ENCODE data around the gene OTX1.

The OTX1 gene

DNA sequence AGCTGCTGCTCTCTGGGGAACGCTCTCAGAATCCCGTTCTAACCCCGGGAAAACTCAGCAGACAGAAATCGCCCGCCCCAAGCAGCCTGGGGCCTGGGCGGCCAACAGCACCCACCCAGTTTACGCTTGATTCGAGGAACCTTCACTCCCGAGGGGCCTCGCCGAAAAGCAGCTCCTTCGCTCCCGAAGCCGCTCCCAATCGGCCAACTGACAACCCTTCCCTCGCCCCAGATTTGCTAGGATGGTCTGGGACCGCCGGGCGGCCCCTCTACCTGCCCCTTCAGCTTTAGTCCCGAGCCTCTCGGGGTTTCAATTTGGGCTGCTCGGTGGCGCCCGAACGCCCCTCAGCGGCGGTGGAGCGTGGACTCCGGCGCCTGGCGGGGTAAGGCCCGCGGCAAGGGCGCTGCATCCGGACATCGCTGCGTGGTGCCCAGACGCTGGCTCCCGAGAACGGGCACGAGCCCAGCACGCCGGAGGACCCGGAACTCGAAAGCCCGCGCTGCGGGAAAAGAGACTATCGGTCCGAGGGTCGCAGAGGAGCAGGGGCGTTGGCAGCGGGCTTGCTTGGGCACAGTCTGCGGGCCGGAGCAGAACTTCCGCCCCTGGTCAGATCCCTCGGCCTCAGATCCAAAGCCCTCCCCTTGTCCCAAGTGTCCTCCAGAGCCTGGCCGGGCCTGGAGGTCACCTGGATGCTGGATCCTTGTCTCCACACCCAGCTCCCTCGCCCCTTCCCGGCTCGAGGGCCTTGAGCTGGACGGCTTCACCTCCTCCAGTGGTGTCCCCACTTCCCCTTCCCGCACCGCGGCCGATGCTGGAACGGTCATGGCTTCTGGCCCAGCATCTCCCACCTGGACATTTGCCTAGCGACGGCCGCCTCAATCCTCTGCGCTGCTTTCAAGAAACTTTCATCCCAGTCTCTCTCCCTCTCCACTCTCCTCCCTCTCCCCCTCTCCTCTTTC is 3.0 kb upstream of the OTX1 start:
- DNase-seq = no peak

DNA sequence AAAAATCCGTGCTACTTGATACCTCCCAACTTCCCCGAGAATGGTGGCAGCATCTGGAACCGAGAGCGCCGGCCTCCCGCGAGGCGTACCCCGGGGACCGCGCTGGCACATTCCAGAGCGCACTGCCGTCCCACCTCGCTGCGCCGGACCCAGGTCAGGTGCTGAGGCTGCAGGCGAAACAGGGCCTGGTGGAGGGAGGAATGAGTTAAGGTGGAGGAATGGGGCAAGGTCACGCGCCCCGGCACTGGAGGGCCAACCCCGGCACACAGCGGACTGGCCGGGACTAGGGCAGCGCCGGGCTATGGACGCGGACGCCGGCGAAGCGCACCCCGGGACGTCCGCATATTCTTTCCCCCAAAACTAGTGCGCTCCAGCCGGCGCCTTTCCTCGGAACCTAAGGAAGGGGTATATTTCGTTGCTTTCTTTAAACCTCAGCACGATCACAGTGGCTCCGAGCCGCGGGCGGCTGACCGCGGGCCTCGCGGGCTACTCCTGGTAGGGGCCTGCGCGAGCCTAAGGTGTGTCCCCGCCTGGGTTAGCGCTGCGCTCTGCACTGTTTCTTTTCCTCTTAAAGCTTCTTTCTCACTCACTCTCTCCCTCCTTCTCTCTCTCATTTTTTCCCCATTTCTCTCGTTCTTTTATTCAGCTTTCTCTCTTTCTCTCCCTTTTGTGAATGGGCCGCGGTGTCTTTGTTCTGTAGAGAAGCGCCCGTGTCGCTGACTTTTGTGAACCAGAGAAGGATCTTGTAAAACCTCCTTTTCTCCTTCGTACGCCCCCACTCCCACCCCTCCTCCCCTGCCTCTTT is 2.1 kb upstream of the OTX1 start:
- DNase-seq = no peak

DNA sequence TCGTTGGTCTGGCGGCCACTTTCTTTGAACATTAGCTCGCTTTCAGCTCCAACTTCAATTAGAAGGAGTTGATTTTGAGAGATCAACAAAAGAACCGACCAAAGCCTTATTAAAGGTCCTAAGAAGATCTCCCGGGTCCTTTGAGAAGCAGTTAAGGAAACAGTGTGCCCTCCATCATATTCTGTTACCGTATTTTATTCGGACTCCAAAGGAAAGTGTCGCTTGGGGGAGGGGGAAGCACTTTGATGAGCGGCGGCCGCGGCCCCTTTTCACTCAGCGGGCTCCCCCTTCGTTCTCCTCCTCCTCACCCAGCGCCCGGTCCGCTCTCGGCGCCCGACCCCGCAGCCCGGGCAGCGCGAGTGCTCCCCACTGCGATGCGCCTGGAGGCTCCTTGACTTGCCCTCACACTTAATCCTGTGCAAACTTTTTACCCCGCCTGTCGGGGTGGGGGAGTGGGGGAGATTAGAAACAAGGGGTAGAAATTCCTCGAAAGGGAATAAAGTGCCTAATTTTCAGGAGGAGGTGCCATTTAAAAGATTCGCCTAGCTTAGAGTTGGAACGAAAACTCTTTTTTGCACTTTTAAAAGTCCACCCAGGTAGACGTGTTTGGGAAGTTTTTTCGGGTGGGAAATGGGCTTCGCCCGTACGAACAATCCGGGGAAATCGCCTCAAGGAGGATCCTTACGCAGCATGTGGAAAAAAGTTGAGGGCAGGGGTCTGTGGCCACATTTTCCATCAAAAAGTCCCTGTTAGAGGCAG is 1.2 kb upstream of the OTX1 start:
- DNase-seq = no peak

DNA sequence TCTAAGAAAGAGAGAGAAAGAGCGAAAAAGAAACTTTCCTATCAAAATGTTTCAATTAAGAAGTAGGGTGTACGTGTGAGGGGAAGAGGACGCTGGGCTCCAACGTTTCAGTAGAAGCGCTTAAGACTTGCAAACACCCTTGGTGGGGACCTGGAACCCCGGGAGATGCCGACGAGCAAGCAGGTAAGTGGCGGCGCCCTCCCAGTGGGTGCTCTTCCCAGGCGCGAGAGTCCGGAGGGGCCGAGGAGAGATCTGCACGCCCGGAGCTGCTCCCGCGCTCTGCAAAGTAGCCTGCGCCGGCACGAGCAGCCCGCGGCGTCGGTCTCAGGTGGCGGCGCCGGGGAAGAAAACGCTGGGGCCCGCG is 678 bp upstream of the OTX1 start:
- DNase-seq = no peak

DNA sequence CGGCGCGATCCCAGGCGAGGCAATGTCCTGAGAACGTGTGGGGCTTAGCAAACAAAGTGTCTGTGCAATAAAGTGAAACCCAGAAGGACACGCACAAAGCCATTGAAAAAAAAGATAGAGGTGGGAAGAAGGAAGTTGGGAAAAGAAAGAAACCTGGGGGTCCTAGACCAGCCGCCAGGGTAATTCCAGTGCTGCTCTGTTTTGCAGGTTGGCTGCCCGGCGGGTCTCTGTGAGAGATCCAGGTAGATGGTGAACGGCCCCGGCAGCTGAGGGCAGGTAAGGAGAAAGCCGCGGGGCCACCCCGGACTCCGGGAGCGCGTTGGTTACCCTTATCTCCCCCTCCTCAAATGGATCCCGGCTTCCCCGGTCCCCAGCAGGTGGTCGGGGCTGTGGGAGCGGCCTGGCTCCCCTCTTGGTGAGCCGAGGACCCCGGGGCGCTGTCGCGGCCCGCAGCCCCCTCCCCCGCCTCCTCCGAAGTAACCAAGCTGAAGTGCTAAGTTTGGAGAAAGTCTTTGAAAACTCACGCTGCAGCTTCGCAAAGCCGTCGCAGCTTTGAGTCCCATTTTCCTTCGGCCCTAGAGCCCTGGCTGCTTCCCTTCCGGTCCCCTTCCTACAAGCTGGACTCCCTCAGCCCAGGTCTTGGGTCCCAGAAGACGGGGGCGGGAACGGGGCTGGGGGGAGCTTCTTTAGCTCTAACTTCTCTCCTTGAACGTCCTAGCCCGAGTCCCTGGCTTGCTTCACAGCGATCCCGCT is 588 bp downstream of the OTX1 start:
- DNase-seq = no peak

DNA sequence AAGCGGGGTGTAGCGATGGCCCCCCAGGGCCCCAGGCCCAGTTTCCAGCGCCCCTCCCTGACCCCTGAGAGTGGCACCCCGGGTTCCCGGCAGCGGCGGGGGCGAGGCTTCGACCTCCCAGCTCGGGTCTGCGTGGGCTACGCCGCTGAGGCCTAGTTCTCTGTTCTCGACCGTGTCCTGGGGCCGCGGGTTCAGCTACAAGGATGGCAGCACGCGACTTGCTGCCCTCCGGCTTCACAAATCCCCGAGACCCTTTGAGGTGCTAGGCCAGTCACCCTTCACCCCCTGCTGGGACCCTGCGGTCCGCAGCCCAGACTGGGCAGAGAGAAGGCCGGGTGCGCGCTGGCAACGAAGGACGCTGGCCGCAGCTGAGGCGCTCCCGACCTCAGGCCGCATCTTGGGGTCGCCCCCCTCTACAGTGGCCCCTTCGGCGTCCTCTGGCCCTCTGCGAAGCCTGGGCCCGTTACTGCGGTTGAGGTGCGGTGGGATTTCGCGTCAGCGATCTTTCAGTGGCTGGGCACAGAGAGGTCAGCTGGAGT is 1.2 kb downstream of the OTX1 start:
- no peak for DNase-seq

DNA sequence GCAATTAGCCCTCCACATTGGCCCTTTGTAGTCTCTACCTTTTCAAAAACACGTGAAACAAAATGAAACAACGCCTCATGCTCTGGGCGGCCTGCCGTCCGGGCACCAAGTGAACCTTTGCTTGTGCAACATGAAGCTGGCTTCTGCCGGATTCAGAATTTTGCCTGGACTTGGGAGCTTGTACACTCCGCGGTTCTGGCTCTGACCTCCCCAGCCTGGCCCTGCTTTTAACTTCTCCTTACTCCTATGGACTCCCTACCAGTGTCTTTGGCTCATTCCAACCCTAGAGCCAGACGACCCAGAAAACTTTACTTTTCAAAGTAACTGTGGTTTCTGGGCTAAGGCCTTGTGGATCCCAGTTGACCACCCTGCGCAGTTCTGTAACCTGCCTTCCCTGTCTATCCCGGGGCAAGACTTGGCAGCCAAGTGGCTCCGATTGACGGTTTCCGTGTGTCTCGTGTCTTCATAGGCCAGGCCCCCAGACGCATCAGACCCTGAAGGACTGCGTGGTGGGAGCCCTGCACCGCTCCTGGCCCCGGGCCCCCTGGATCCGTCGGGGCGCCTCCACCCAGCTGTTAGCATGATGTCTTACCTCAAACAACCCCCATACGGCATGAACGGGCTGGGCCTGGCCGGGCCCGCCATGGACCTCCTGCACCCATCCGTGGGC is 1.9 kb downstream of the OTX1 start:
- no peak for DNase-seq

DNA sequence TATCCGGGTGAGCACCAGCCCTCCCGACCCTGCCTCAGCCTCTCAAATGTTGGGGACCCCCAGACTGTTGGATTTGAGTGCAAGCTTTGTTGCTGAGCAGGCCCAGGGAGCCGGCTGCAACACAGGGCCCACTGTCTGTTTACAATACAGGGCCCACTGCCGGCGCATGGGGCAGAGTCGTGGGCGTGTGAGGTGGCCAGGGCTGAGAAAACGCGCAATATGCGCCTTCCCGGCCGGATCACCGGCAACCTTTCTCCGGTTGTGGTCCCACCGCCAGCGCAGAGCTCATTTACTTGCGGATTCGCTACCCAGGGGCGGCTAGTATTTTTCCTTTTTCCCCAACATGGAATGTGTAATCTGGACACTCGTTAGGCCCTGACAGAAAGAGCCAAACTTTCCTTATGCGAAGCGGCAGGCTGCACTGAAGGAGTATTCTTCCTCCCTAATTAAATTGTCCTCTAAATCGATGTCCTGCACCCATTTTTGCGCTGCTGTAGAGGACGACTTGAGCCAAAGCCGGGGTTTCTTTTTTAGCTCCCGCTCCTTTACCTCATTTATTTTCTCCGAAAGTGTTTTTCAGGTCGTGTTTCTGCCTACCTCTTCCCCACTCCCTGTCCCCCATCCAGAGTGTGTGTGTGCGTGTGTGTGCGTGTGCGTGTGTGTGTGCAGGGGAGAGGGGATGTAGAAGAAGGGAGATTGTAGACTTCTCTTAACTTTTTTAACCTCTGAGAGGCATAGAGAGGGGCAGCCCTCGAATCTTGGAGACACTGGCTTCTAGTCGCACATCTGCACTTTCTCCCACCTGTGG is 2.7 kb downstream of the OTX1 start:
- DNase-seq = no peak

DNA sequence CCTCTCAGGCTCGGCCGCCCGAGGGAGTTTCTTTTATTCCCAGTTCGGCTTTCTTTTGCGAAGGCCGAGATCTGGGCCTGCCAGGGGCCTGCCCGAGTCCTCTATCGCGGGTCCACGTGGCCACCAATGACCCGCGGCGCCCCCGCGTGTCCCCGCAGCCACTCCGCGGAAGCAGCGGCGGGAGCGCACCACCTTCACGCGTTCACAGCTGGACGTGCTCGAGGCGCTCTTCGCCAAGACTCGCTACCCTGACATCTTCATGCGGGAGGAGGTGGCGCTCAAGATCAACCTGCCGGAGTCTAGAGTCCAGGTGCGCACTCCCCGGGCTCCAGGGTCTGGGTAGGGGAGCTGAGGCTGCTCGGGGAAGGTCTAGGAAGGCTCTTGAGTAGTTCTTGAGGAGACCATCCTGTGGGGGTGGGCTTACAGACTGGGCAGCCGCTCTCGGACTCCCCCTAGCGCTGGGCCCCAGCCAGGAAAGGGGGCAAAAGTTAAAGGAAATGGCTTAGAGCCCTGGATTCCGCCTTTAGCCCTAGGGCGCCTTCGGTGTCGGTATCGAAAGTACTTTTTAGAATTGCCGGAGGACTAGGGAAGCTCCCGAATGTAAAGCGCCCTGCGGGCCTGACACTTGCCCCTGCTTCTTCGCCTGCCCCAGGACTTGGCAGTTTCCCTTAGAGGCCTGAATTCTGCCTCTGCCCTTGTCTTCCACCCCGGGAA is 3.4 kb downstream of the OTX1 start:
- no peak for DNase-seq

DNA sequence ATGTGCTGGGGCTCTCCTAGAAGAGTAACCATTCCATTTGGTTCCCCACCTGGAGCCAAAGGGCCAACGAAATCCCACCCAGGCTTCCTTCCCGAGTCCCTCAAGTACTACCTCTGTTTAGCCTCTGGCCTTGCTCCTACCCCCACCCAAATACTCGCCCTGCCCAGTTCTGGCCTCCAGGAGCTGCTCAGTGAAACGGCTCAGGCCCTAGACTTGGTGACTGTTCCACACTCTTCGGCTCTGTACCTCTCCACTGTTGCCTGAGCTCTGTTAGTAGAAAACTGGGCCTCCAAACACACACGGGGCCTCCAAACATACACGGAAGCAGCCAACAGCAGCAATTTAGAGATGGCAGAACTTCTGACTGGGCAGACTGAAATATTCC is 4.2 kb downstream of the OTX1 start:
- no peak for DNase-seq

DNA sequence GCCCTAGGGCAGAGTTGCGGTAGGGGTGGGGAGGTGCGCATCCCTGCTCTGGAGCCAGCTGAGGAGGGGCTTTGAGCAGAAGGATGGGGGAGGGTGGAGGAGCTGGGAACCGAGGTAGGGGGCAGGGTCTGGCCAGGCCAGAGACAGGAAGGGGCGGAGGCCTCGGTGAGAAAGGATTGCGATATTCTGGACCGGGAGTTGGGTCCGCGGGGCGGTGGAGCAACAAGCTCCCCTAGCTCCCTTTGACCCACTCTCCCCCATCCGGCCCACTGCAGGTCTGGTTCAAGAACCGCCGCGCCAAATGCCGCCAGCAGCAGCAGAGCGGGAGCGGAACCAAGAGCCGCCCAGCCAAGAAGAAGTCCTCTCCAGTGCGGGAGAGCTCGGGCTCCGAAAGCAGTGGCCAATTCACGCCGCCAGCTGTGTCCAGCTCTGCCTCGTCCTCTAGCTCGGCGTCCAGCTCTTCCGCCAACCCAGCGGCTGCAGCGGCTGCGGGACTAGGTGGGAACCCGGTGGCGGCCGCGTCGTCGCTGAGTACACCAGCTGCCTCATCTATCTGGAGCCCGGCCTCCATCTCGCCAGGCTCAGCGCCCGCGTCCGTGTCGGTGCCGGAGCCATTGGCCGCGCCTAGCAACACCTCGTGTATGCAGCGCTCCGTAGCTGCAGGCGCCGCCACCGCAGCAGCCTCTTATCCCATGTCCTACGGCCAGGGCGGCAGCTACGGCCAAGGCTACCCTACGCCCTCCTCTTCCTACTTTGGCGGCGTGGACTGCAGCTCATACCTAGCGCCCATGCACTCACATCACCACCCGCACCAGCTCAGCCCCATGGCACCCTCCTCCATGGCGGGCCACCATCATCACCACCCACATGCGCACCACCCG is 4.8 kb downstream of the OTX1 start:
- no peak for DNase-seq

DNA sequence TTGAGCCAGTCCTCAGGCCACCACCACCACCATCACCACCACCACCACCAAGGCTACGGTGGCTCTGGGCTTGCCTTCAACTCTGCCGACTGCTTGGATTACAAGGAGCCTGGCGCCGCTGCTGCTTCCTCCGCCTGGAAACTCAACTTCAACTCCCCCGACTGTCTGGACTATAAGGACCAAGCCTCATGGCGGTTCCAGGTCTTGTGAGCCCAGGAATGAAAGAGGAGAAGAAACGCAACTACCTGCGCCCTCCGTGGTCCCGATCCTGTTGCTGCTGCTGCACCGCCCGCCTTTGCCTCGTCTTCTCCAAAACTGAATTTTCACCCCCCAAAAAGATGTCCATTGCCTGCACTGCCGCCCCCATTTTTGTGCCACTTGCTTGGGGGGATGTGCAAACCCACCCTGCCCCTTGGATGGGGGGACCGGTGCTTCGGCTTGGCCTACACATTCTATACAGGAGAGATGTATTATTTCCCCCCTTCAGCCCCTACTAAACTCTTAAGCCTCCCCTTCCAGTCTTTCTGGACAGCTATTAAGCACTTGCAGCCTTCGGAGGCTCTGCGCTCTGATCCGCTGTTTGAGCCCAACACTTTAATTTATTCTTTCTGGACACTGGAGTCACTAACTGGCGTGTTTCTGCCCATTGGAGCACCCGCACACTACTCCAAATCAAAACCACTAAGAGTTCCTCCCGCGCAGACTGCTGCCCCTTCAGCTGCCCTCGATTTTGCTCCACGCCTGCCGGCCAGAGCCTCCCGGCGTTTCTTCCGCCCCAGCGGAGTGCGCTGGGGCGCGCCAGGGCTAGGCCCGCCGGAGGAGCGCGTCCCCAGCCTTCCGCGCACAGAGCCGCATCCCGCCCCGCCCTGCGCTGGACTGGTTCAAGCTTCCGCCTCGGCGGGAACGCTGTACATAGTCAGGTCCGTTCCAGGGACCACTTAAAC is 5.7 kb downstream of the OTX1 start:
- DNase-seq = no peak

DNA sequence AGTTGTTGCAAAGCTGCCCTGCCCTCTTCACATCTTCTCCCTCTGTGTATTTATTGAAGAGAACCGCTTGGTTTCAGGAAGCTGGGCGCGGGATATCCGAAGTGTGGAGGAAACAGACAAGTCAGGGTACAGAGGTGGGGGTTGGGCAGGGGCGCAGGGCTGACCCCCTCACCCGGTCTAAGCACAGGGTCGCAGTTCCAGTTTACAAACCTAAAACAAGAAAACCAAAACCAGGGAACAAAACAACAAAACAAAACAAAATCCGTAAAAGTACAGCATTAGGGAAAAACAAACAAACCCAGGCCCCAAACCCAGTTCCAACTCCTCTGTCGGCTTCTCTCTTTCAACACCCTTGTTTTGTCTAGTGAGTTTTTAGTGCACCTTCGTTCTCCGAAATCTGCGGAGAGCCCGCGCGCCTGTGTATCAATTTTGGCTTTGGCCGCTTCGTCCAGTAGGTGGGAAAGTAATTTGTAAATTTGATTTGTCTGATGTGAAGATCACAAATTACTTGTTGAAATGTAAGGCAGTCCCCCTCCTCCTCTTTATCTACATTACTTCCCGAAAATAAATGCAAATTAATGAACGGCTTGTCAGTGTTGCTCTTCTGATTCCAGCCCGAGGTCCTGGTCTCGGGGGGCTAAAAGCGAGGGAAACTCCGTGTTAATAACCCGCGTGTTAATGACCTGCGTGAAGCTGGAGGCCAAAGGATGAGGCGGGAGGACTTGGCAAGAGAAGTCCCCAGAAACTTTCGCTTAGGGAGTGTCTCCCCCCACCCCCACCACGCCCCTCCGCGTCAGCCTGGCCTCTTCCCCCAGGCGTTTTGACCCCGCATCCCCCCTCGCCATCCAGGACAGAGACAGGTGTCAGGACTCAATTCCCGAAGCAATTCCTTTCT is 6.9 kb downstream of the OTX1 start:
- no peak for DNase-seq

DNA sequence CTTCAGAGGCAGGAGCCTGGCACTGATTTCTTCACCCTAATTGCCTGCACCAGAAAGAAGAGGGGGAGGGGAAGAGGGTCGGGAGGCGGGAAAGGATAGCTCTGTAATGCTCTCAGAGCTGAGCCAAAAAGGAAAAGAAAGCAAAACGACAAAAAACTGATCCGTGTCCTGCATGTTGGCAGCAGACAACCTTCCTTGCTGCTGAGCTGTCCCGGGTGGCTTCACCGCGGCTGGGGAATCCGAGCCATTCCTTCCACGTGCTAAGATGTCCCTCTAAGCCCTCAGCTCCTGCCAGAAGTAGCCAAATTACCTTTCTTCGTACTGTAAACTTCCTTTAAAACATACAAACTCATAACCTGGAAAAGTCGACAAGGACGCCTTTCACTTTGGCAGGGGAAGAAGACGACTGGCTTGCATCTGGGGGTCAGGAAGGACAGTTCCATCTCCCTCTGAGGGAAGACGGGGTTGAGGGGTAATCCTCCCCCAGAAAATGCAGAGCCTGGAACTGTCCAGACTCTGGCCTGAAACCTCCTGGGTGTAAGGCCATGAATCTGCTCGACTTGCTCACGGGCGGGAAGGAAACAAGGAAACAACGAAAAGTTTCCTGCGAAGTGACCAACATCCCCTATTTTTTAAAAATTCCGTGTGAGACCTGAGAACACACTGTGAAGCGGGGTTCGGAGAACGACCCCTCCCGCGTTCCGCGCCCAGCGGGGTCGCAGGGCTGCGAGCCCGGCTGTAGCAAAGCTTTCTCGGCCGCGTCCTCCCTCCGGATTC is 7.7 kb downstream of the OTX1 start:
- no peak for DNase-seq

DNA sequence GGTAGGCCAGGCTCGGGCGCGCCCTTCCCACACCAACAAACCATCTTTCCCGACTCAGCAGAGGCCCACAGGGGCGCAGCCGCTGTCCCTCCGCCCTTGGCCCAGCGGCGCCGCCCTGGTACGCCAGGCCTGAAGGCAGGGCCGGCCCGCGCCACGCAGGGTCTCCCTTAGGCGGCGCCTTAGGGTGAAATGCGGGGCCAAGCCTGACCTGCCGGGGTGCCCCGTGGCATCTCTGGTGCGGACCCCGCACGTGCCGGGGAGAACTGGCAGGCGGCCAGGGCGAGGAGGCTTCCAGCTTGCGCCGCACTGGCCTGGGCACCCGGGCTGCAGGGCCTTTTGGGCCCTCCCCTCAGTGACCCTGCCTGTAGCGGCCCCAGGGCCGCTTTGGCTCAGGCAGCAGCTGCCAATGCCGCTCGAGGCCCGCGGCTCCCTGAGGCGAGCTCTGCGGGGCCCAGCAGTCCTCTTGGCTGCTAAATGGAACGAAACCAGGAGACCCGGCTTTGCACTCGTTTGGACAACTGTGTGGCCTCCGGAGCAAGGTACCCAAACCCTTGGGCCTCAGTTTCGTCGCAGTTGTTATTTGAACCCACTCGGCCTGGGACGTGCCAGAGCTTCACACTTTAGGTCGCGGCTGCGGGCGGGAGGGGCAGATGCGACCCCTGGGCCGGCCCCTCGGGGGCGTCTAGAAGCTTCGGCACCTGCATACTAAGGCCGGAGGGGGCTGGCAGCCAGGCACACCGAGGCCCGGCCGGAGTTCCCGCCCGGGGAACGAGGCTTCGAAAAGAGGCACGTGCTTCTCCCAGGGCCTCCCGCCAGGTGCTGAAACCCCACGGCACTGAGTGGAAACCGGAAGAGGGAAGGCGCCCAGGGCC is 8.5 kb downstream of the OTX1 start:
- no peak for DNase-seq
